NB4 (cell line): ENCODE results near the gene HADHA.
"Not testable (repeated sequence)": the region's sequence is repeated elsewhere in the genome, so short reads cannot be mapped to it uniquely, and the experiment has no call there.

Source experiments
- CTCF ChIP-seq: IDR thresholded peaks from one replicate; pipeline ENCODE4 v1.5.1; 2012; ENCODE audit warnings: low read depth, low read length
- POLR2A ChIP-seq: IDR thresholded peaks from 2 replicates; pipeline ENCODE4 v1.6.1; 2011; ENCODE audit warnings: mild to moderate bottlenecking; ENCODE audit not compliant: insufficient read length; ENCODE audit errors: extremely low read depth

GRCh38 chr2:26166541-26166940, 77.9 kb downstream of the HADHA start:
- TF ChIP-seq CTCF, POLR2A: not testable (repeated sequence)
